ENCODE measurements around the gene UBAC2.

Gene UBAC2

GRCh38 chr13:99435116-99435515 lies 234.5 kb downstream of the UBAC2 start:
- H3K27ac ChIP-seq, result no peak overlapping the region
- TF ChIP-seq, protein P1, sequence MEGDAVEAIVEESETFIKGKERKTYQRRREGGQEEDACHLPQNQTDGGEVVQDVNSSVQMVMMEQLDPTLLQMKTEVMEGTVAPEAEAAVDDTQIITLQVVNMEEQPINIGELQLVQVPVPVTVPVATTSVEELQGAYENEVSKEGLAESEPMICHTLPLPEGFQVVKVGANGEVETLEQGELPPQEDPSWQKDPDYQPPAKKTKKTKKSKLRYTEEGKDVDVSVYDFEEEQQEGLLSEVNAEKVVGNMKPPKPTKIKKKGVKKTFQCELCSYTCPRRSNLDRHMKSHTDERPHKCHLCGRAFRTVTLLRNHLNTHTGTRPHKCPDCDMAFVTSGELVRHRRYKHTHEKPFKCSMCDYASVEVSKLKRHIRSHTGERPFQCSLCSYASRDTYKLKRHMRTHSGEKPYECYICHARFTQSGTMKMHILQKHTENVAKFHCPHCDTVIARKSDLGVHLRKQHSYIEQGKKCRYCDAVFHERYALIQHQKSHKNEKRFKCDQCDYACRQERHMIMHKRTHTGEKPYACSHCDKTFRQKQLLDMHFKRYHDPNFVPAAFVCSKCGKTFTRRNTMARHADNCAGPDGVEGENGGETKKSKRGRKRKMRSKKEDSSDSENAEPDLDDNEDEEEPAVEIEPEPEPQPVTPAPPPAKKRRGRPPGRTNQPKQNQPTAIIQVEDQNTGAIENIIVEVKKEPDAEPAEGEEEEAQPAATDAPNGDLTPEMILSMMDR (conservative IDR thresholded peaks at IDR 0.05), result no peak
- TF ChIP-seq ZFX (IDR thresholded peaks at IDR 0.05), result no peak

DNA sequence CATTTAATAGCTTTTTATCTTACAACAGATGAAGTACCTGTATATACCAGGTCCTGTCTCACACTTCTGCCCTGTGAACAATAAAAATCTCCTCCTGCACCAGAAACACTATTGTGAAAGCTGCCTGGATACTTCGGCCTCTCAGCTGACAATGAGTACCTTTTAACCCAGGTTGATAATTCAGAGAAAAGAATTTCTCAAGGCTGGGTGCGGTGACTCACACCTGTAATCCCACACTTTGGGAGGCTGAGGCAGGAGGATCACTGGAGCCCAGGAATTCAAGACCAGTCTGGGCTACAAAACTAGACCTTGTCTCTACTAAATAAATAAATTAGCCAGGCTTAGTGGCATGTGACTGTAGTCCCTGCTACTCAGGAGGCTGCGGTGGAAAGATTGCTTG lies 235.3 kb downstream of the UBAC2 start:
- no peak for TF ChIP-seq ZFX (IDR thresholded peaks at IDR 0.05)
- TF ChIP-seq, protein P1 (conservative IDR thresholded peaks at IDR 0.05), result no peak
- H3K27ac ChIP-seq, result no peak overlapping the region
